ENCODE results near the gene GRPEL1. TPM values are rescaled to one million over a fixed set of nuclear protein-coding genes. Genes with fewer than 3 reads are reported as not detected.

The GRPEL1 gene
- polyA plus RNA-seq, 2 of the 4 experiments (the other 2 are of a cell fraction): 45.5 to 72.0 TPM

- no peaks in the 10 kb centered on the region for H3K9me3 ChIP-seq
- H3K27ac ChIP-seq: peak overlapping the region; percentile 71 to 93
- TF ChIP-seq NFE2L2 (conservative IDR thresholded peaks at IDR 0.05; ENCODE audit: low read length): no peak
- no peak for TF ChIP-seq BCL3 (IDR thresholded peaks at IDR 0.05)
- TF ChIP-seq MAX (IDR thresholded peaks at IDR 0.05): peak; percentile 78
- TF ChIP-seq JUNB (IDR thresholded peaks at IDR 0.05): 0 out of 2 replicates have a peak, but pooled peaks have one; percentile 15
- TF ChIP-seq FOSL2 (IDR thresholded peaks at IDR 0.05): 0 out of 2 replicates have a peak, but pooled peaks have one; percentile 12
- peak; percentile 44; the same call in 1 of the 2 replicates for TF ChIP-seq FOSL2 (CRISPR knock-in tag; IDR thresholded peaks at IDR 0.05)
- peak in 1 of 2 experiments; percentile 41; a peak in 1 of 5 replicates for TF ChIP-seq JUN (IDR thresholded peaks at IDR 0.05)
- H3K4me1 ChIP-seq: peaks cover 37% of the 10 kb centered on the region
- H3K4me2 ChIP-seq: peak overlapping the region; percentile 45
- DNase-seq (ENCODE audit: low read depth in 1 of 2, low spot score in 1 of 2): peak; percentile 69 to 78
- ATAC-seq: peak; percentile 93 to 95
- WGBS (ENCODE audit: missing lambda C conversion rate): 21% methylated on average over 12 of the region's 13 CpGs
- POLR2A ChIA-PET: no interaction called here
- no peak for FAIRE-seq
- CTCF ChIA-PET: interaction anchor here (1.2 to 3.3 kb wide), 6 partner anchors 10 to 50 kb away, joined by 3 to 14 read pairs (median 5); partner anchors contain the start of genes GRPEL1 and TADA2B
- H3K4me3 ChIP-seq: no peak overlapping the region
Observed at GRCh38 chr4:7021930-7022664, 45.8 kb downstream of the GRPEL1 start.

GRCh38 chr4:7021355-7021754 lies 46.5 kb downstream of the GRPEL1 start:
- TF ChIP-seq EHF (CRISPR knock-in tag; IDR thresholded peaks at IDR 0.05) (no peak), E2F6 (IDR thresholded peaks at IDR 0.05; ENCODE audit: borderline replicate concordance, low read depth) (no peak), ELK1 (IDR thresholded peaks at IDR 0.05; ENCODE audit: low read depth, low read length) (no peak), HOXB5 (CRISPR knock-in tag; IDR thresholded peaks at IDR 0.05) (no peak), POLR2A (IDR thresholded peaks at IDR 0.05; ENCODE audit: low read length) (no peak), HES2 (IDR thresholded peaks at IDR 0.05) (no peak)
- FAIRE-seq: no peak
- peak overlapping the region; percentile 45; the same call in 2 of the 3 replicates for H3K4me2 ChIP-seq
- no peak overlapping the region for H3K4me3 ChIP-seq
- H3K4me1 ChIP-seq: peaks cover 37% of the 10 kb centered on the region
- no peak for ATAC-seq
- peak overlapping the region; percentile 71 to 93; a peak in 4 of 6 replicates for H3K27ac ChIP-seq
- H3K9me3 ChIP-seq: no peaks in the 10 kb centered on the region
- POLR2A ChIA-PET: no interaction called here
- WGBS (ENCODE audit: missing lambda C conversion rate): 73% methylated on average over 5 of the region's 5 CpGs
- CTCF ChIA-PET: interaction anchor here (1.1 to 3.3 kb wide), 4 partner anchors 10 to 51 kb away, joined by 3 to 14 read pairs (median 4); partner anchors contain the start of gene TADA2B
- no peak for DNase-seq (ENCODE audit: low read depth in 1 of 2, low spot score in 1 of 2)

- no peak for ATAC-seq
- H3K9me3 ChIP-seq: no peaks in the 10 kb centered on the region
- no peak for FAIRE-seq
- no peak overlapping the region for H3K4me2 ChIP-seq
- TF ChIP-seq HEYL (CRISPR knock-in tag; IDR thresholded peaks at IDR 0.05) (no peak), EP300 (IDR thresholded peaks at IDR 0.05) (no peak), HDAC2 (IDR thresholded peaks at IDR 0.05) (no peak), HMGXB4 (CRISPR knock-in tag; IDR thresholded peaks at IDR 0.05; ENCODE audit: borderline replicate concordance) (no peak), TP53 (CRISPR knock-in tag; IDR thresholded peaks at IDR 0.05) (no peak), FOSB (CRISPR knock-in tag; IDR thresholded peaks at IDR 0.05) (no peak), CBX8 (IDR thresholded peaks at IDR 0.05) (no peak), ATOH8 (CRISPR knock-in tag; IDR thresholded peaks at IDR 0.05; ENCODE audit: low read depth) (no peak), E2F6 (IDR thresholded peaks at IDR 0.05; ENCODE audit: borderline replicate concordance, low read depth) (no peak), RCOR1 (IDR thresholded peaks at IDR 0.05; ENCODE audit: low read depth, low read length) (no peak), CHD4 (IDR thresholded peaks at IDR 0.05; ENCODE audit: borderline replicate concordance) (no peak), USF2 (IDR thresholded peaks at IDR 0.05) (no peak)
- no peak for DNase-seq (ENCODE audit: low read depth in 1 of 2, low spot score in 1 of 2)
- CTCF ChIA-PET: interaction anchor here (1.1 to 3.3 kb wide), 3 partner anchors 11 to 47 kb away, joined by 3 to 14 read pairs (median 4); partner anchors contain the start of gene TADA2B
- peak overlapping the region in 1 of 2 experiments; percentile 93; a peak in 3 of 6 replicates for H3K27ac ChIP-seq
- peaks cover 37% of the 10 kb centered on the region for H3K4me1 ChIP-seq
- POLR2A ChIA-PET: interaction anchor here (1.3 kb wide), 1 partner anchor 34 kb away, joined by 4 read pairs; no protein-coding TSS in a partner anchor
- WGBS (ENCODE audit: missing lambda C conversion rate): 83% methylated on average over 11 of the region's 11 CpGs
- no peak overlapping the region for H3K4me3 ChIP-seq
Observed at GRCh38 chr4:7020856-7021255, 47.0 kb downstream of the GRPEL1 start.

All from A549 (cell line).